Smooth muscle cell (in vitro differentiated cells): ENCODE data around the gene ACAT2. TPM values are rescaled to one million over a fixed set of nuclear protein-coding genes. Genes with fewer than 3 reads are reported as not detected.

Source experiments
- DNase-seq: peaks from one replicate; lab custom pipeline; 2025; ENCODE audit not compliant: unreplicated experiment; lab: John Stamatoyannopoulos, UW
- H2AFZ ChIP-seq: fragments of 200-600 bp; sonication (generic); 2 replicates; pipeline ENCODE4 v1.6.0; 2016; ENCODE audit warnings: antibody characterized with exemption, low read depth, mild to moderate bottlenecking
- H3F3A ChIP-seq: fragments of 200-600 bp; sonication (generic); 2 replicates; pipeline ENCODE4 v1.6.0; 2017; ENCODE audit warnings: antibody characterized with exemption, low read depth
- H3K27ac ChIP-seq: fragments of 200-600 bp; sonication (generic); 2 replicates; pipeline ENCODE4 v1.5.1; 2016; ENCODE audit warnings: low read depth, mild to moderate bottlenecking
- H3K27me3 ChIP-seq: fragments of 200-600 bp; sonication (generic); 2 replicates; pipeline ENCODE4 v1.6.1; 2016; ENCODE audit warnings: low read depth, mild to moderate bottlenecking
- H3K36me3 ChIP-seq: fragments of 200-600 bp; sonication (generic); 2 replicates; pipeline ENCODE4 v1.5.1; 2016; ENCODE audit warnings: low read depth
- H3K4me1 ChIP-seq: fragments of 200-600 bp; sonication (generic); 2 replicates; pipeline ENCODE4 v1.5.1; 2016; ENCODE audit warnings: low read depth
- H3K4me2 ChIP-seq: fragments of 200-600 bp; sonication (generic); 2 replicates; pipeline ENCODE4 v1.6.0; 2016; ENCODE audit warnings: mild to moderate bottlenecking
- H3K4me3 ChIP-seq: fragments of 200-600 bp; sonication (generic); 2 replicates; pipeline ENCODE4 v1.5.1; 2016; ENCODE audit warnings: mild to moderate bottlenecking
- H3K79me2 ChIP-seq: fragments of 200-600 bp; sonication (generic); 2 replicates; pipeline ENCODE4 v1.6.0; 2016; ENCODE audit warnings: low read depth, mild to moderate bottlenecking
- H3K9ac ChIP-seq: fragments of 200-600 bp; sonication (generic); 2 replicates; pipeline ENCODE4 v1.6.0; 2016; ENCODE audit warnings: low read depth
- H3K9me3 ChIP-seq: fragments of 200-600 bp; sonication (generic); replicated peaks from 2 replicates; pipeline ENCODE4 v1.5.1; 2016; ENCODE audit warnings: low read depth
- H4K20me1 ChIP-seq: fragments of 200-600 bp; sonication (generic); 2 replicates; pipeline ENCODE4 v1.6.0; 2016; ENCODE audit warnings: low read depth
- WGBS: methylation state at CpG from one replicate; pipeline ENCODE4 v1.1.7; 2016; ENCODE audit warnings: low lambda C conversion rate; 5-methylcytosine and 5-hydroxymethylcytosine counted together
- polyA plus RNA-seq: library from polyadenylated mRNA; unstranded; fragments of >200 nt; fragmentation: Nextera tagmentation; extraction: Ambion mirVana; gene quantifications from 2 replicates; pipeline ENCODE4 v1.2.1, GENCODE V29; 2016
- total RNA-seq: library from RNA; depleted of rRNA; stranded (reverse); fragments of >200 nt; gene quantifications from 2 replicates; pipeline ENCODE4 v1.2.3, GENCODE V29; 2014
- TF ChIP-seq, protein P1 (sequence below): fragments of 200-600 bp; sonication (generic); IDR thresholded peaks from 2 replicates; pipeline ENCODE4 v1.5.1; 2017; ENCODE audit warnings: borderline replicate concordance, mild to moderate bottlenecking, antibody characterized with exemption; ENCODE audit not compliant: insufficient read depth, poor library complexity, severe bottlenecking

Gene ACAT2
- total and polyA plus RNA-seq, 2 experiments from 2014 or later, result 21.5 to 82.5 TPM

DNA sequence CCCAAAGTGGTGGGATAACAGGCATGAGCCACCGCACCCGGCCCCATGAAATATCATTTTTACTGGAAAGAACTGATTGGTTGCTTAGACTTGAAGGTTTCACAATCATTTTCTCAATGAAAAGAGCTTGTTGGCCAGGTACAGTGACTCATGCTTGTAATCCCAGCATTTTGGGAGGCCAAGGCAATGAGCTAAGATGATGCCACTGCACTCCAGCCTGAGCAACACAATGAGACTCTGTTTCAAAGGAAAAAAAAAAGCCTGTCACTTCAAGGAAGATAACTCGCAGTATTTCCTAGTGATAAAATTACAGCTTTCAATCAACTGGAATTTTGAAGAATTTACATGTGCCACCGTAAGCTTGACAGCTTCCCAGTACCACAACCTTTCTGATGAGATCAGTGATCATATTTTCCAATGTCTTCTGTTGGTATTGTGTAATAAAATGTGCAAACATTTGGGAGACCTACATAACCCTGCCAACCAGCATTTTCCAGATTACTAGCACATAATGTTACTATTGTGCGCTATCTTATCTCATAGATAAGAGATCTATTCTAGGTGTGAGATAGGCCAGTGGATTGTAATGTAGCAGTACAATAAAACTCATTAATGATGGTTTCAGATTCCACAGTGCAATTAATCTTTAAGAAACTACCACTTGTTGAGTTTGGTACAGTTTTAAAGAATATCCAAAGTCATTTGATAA lies 45.5 kb downstream of the ACAT2 start:
- H3K36me3 ChIP-seq, result no peaks in the 10 kb centered on the region
- TF ChIP-seq, protein P1, sequence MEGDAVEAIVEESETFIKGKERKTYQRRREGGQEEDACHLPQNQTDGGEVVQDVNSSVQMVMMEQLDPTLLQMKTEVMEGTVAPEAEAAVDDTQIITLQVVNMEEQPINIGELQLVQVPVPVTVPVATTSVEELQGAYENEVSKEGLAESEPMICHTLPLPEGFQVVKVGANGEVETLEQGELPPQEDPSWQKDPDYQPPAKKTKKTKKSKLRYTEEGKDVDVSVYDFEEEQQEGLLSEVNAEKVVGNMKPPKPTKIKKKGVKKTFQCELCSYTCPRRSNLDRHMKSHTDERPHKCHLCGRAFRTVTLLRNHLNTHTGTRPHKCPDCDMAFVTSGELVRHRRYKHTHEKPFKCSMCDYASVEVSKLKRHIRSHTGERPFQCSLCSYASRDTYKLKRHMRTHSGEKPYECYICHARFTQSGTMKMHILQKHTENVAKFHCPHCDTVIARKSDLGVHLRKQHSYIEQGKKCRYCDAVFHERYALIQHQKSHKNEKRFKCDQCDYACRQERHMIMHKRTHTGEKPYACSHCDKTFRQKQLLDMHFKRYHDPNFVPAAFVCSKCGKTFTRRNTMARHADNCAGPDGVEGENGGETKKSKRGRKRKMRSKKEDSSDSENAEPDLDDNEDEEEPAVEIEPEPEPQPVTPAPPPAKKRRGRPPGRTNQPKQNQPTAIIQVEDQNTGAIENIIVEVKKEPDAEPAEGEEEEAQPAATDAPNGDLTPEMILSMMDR, result no peak
- H4K20me1 ChIP-seq, result no peaks in the 10 kb centered on the region
- no peaks in the 10 kb centered on the region for H3K79me2 ChIP-seq
- DNase-seq, result no peak
- no peaks in the 10 kb centered on the region for H3F3A ChIP-seq
- WGBS, result 73% methylated on average over 5 of the region's 5 CpGs
- no peak overlapping the region for H3K4me3 ChIP-seq
- no peak overlapping the region for H3K4me2 ChIP-seq
- no peak overlapping the region for H2AFZ ChIP-seq
- H3K27ac ChIP-seq, result peak overlapping the region; percentile 23
- no peaks in the 10 kb centered on the region for H3K27me3 ChIP-seq
- H3K9me3 ChIP-seq, result no peaks in the 10 kb centered on the region
- no peak overlapping the region for H3K9ac ChIP-seq
- H3K4me1 ChIP-seq, result no peaks in the 10 kb centered on the region

DNA sequence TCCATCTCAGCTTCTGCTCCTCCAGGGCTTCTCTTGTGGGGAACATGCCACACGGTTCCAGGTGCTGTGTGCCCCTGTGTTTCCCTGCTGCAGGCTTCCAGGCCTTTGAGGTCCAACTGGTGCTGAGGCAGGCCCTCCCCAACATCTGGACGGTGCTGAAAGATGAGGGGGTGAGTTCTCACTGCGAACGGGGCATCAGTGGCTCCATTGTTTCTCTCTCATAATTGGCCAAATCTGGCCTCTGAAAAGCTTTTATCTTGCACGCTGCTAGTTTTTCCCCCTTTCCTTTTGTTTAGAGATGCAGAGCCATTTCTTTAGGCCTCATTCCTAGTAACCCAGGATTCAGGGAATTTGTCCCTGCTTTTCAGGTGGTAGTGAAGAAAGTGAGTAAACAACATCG lies 46.8 kb downstream of the ACAT2 start:
- H2AFZ ChIP-seq, result no peak overlapping the region
- H3K9ac ChIP-seq, result no peak overlapping the region
- no peaks in the 10 kb centered on the region for H4K20me1 ChIP-seq
- no peaks in the 10 kb centered on the region for H3K4me1 ChIP-seq
- no peak overlapping the region for H3K27ac ChIP-seq
- no peaks in the 10 kb centered on the region for H3K79me2 ChIP-seq
- no peak overlapping the region for H3K4me2 ChIP-seq
- no peak for DNase-seq
- WGBS, result 89% methylated on average over 6 of the region's 6 CpGs
- no peaks in the 10 kb centered on the region for H3K36me3 ChIP-seq
- no peak overlapping the region for H3K4me3 ChIP-seq
- no peaks in the 10 kb centered on the region for H3F3A ChIP-seq
- TF ChIP-seq, protein P1, result no peak
- H3K9me3 ChIP-seq, result no peaks in the 10 kb centered on the region
- no peaks in the 10 kb centered on the region for H3K27me3 ChIP-seq

DNA sequence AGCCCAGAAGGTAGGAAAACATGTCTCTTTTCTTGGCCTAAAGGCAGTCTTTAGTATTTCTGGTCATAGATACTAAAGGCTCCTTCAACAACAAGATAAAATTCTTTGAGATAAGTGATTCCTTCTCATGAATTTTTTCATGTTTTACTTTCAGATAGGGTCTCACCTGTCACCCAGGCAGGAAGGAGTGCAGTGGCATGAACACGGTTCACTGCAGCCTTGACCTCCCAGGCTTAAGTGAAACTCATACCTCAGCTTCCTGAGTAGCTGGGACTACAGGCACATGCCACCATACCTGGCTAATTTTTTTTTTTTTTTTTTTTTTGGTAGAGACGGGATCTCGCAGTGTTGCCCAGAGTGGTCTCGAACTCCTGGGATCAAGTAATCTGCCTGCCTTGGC lies 47.3 kb downstream of the ACAT2 start:
- Histone ChIP-seq H3F3A (no peaks in the 10 kb centered on the region), H3K27me3 (no peaks in the 10 kb centered on the region), H3K9ac (no peak overlapping the region), H3K4me3 (no peak overlapping the region), H3K36me3 (no peaks in the 10 kb centered on the region), H3K9me3 (no peaks in the 10 kb centered on the region), H3K4me1 (no peaks in the 10 kb centered on the region), H3K79me2 (no peaks in the 10 kb centered on the region), H3K4me2 (no peak overlapping the region), H4K20me1 (no peaks in the 10 kb centered on the region), H2AFZ (no peak overlapping the region), H3K27ac (no peak overlapping the region)
- TF ChIP-seq, protein P1, result no peak
- no peak for DNase-seq
- 97% methylated on average over 4 of the region's 4 CpGs for WGBS

DNA sequence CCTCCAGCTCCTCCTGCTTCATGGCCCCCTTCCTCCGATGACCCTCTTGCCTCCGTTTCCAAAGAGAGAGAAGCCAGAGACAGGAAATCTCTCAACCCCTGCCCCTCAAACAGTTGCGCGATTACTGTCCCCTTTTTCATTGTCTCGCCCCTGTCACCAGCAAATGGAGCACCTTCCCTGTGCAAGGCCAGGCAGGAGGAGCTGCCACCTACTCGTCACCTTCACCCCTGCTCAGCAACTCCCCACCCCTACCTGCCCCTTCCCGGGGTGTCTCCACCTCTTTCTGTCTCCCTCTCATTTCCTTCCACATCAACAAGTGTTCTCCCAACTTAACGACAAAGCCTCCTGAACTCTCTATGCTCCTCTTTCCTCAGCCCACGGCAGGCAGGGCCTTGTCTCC lies 51.9 kb downstream of the ACAT2 start:
- Histone ChIP-seq H3K4me2 (no peak overlapping the region), H4K20me1 (no peaks in the 10 kb centered on the region), H3F3A (no peaks in the 10 kb centered on the region), H3K27me3 (no peaks in the 10 kb centered on the region), H2AFZ (no peak overlapping the region), H3K9me3 (no peaks in the 10 kb centered on the region), H3K4me1 (no peaks in the 10 kb centered on the region), H3K79me2 (no peaks in the 10 kb centered on the region), H3K4me3 (no peak overlapping the region), H3K27ac (no peak overlapping the region), H3K9ac (no peak overlapping the region), H3K36me3 (no peaks in the 10 kb centered on the region)
- DNase-seq, result no peak
- WGBS, result 96% methylated on average over 9 of the region's 9 CpGs
- TF ChIP-seq, protein P1, result no peak
